HG03565 (cell line): ENCODE measurements around the gene MST1R.

Source experiments
- ATAC-seq: cut with Tn5 transposase; IDR thresholded peaks from one replicate; pipeline ENCODE4 v1.9.1; 2021; ENCODE audit warnings: mild to moderate bottlenecking, moderate library complexity; ENCODE audit not compliant: unreplicated experiment

MST1R gene

DNA sequence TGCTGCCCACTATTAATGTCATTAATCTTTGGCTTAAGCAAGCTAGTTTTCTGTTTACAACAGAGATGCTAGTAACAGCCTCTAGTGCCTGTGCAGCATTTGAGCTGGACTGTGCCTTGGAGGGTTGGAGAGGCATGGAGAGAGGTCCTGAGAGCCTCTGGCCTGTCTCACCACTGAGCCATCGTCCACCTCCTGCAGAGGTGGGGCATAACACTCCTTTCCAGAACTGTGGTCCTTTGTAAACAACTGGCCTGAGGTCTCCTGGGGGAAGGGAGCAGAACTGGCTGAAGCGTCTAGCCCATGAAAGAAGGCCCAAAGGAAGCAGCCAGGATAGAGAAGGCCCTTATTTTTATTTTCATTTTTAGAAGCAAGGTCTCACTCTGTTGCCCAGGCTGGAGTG lies 24.0 kb downstream of the MST1R start:
- no peak for ATAC-seq

DNA sequence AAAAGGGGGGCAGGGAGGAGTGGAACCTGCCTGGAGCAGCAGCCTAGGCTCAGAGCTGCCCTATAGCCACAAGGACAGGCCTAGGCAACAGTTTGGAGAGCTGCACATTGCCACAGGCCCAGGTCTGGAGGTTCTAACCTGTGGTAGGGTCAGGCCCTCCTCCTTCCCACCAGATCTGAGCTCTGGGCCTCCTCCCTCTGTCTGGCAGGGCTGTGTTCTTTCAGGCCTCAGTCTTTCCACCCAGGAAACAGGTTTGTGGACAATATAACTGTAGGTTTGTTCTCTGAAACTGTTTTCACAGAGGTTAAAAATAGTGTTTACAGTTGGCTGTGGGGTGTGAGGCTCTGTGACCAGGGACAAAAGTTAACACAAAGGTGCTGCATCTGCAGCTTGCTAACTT lies 25.0 kb downstream of the MST1R start:
- ATAC-seq = no peak

GRCh38 chr3:49877716-49878115 lies 26.0 kb downstream of the MST1R start:
- ATAC-seq = no peak

GRCh38 chr3:49876567-49876966 lies 27.1 kb downstream of the MST1R start:
- no peak for ATAC-seq

- ATAC-seq = no peak
Measured at GRCh38 chr3:49873623-49874022, 30.1 kb downstream of the MST1R start.

GRCh38 chr3:49872801-49873281 lies 30.8 kb downstream of the MST1R start:
- ATAC-seq = no peak

- ATAC-seq = no peak
Measured at GRCh38 chr3:49871531-49872153, 32.0 kb downstream of the MST1R start.

- ATAC-seq = no peak
Measured at GRCh38 chr3:49869525-49870126, 34.0 kb downstream of the MST1R start, which contains the start of gene CAMKV. Gene CAMKV (minus strand): TSS chr3:49869906. CDS start chr3:49862388, 7,518 bp downstream.

- no peak for ATAC-seq
Measured at GRCh38 chr3:49868862-49869466, 34.7 kb downstream of the MST1R start.

DNA sequence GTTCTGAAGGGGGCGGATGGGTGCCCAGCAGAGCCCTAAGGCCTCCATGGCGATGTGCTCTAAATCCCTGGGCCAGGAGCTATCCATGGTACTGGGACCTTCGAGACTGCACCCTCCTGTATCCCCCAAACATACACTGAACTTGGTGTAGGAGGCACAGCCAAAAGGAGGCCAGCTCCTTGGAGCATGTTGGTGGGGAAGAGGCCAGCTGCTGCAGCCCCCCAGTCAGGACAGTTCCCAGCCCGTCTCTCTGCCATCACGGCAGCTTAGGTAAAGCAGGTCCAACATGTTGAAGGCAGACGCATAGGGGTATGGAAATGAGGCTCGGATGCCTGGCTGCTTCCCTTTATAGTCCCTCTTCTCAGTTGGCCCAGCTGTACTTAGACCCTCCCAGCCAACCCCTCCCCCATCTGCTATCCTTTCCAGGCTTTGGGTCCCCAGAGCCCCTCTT lies 35.8 kb downstream of the MST1R start:
- no peak for ATAC-seq

DNA sequence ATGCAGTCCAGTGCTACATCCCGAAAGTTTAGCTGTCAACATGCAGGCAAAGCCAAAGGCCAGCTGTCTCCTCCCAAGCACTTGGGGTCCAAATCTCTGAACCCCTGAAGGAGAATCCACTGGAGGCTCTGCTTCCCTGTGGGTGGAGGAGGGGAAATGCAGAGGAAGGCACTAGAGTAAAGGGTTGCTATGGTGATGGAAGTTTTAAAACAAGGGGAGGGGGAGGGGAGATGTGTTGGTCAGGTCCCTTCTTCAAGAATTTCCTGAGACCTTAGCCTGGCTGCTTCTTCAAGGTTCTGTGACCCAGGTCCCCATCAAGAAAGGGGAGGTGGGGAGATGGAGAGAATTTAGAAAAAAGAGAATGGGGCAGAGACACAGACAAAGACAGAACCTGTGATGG lies 36.3 kb downstream of the MST1R start:
- no peak for ATAC-seq

- no peak for ATAC-seq
Measured at GRCh38 chr3:49865198-49865784, 38.4 kb downstream of the MST1R start.

GRCh38 chr3:49864505-49864904 lies 39.2 kb downstream of the MST1R start:
- ATAC-seq = no peak

DNA sequence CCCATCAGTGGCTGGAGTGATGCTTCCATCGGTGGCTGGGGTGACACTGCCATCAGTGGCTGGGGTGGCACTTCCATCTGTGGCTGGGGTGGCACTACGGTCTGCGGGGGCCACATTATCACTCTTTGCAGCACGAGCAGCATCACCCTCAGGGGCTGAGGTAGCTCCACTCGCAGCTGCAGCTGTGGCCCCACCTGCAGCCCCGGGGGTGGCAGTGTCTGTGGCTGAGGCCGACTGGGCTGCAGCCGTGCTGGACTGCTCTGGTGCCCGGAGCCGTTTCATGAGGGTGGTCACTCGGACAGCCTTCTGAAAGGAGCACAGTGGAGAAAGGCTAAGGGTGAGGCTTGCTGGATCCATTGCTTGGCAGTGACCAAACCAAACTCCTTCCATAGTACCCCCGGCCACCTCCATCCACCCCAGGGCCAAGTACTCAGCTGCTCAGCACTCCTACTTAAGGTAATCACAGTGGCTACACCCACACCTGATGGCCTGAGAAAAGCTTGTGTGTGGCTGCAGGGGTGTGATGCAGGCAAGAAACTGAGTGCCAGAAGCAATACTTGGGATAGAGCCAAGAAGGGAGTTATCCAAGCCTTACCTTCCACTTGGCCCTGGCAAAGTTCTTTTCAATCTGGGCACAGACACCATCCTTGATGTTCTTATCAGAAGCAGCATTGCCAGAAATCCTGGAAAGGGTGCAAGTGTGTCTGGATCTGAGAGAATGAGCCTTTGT lies 43.9 kb downstream of the MST1R start:
- no peak for ATAC-seq

DNA sequence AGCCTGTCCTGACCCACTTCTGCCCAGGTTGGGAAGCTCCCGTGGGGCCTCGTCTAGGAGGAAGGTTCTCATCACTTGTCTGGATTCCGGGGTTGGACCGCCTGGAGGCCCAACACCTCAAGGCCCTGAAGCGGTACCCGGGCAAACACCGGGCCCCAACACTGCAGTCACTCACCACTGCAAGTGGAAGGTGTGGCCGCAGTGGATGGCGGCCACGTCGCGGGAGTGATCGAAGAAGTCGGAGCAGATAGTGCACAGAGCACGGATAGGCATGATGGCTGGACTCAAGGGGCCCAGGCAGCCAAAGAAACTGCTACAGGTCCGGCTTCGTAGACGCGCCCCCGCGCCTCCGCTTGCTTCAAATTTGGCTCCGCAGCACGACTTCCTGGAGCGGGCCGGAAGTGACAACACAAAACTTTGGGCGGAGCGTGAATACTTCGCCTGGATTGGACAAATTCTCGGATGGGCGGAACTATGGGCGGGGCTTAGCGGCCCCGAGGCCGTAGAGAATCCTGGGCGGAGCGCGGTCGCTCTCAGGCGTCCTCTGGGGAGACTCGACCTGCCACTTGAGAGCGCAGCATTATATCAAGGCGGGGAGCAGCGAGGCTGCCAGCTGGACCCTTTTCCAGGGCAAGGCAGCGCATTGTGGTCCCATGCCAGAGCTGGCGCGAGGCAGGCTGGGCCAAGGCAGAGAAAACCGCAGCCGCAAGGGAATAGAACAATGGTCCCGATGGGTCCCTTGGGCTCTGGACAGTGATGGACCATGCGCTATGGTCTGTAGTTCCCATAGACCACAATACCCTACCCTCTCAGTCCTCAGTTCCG lies 47.3 kb downstream of the MST1R start, which contains the start of gene TRAIP:
Gene TRAIP, minus strand, starts transcription at position 384 of the 825 bp plus-strand sequence. Its CDS starts 111 bp downstream, at position 273.
- ATAC-seq = peak; percentile 89

- no peak for ATAC-seq
Measured at GRCh38 chr3:49855662-49856061, 48.0 kb downstream of the MST1R start.

DNA sequence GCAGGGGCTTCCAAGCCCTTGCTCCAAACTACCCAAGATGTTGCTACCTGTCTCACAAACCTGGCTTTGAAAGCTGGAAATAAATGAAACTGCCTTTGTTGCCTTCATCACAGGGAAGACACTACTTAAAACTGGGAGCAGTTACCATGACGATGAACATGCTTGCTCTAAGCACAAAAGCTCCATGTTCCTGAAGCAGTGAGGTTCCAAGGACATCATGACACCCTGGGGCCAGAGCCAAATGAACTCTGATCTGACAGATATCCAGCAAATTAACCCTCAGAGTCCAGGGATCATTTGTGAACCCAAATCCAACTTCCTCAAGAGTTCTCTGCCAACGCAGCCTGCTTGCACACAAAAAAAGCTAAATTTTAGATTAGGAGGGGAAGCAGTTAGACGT lies 58.0 kb downstream of the MST1R start:
- no peak for ATAC-seq

- no peak for ATAC-seq
Measured at GRCh38 chr3:49844464-49845183, 59.0 kb downstream of the MST1R start.

DNA sequence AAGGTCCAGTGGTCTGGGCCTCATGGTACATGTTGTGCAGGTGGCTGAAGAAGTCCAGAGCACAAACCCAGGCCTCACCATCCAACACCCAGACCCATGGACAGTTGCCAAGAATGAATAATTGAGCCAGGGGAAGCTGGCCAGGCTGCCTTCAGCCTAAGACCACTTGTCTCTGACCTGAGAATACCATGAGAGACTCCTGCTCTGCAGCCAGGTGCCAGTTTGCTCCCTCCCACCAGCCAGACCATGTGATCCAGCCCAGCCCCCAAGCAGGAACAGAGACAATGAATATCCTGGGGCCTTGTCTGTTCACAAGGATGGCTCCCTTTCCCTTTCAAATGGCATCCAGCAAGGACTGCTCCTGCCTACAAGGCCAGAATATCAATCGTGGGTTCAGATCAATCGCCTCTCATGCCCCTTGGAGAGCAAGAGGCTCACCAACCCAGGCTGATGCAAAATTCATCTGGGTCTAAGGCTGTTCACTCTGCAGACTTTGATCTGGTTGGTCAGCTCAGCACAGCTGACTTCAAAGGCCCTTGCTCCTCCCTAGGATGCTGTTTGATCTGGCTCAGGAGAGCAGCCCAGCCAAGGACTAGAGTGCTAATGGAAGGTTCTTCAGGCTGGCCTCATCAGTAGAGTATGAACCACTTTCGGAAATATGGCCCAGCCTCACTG lies 60.7 kb downstream of the MST1R start:
- ATAC-seq = no peak
